Peyer's patch (tissue), 4 donors: Measurements from ENCODE around the gene EN1.

ENCODE experiments used
- POLR2A ChIP-seq, 2 donors: fragments of 450-650 bp; IDR thresholded peaks; one replicate each; pipeline ENCODE4 v1.5.1; 2017; ENCODE audit warnings: antibody characterized with exemption in 2 of 2, mild to moderate bottlenecking in 2 of 2, moderate library complexity in 2 of 2
- TF ChIP-seq, protein P1 (sequence below), 6 experiments: fragments of 450-650 bp in 4 of 6; fragments of 200-600 bp in 2 of 6; sonication (generic) in 1 of 6; IDR thresholded peaks; one replicate each; pipeline ENCODE4 v1.5.1; 2017 to 2019; ENCODE audit warnings: antibody characterized with exemption in 6 of 6, mild to moderate bottlenecking in 3 of 6, moderate library complexity in 1 of 6

DNA sequence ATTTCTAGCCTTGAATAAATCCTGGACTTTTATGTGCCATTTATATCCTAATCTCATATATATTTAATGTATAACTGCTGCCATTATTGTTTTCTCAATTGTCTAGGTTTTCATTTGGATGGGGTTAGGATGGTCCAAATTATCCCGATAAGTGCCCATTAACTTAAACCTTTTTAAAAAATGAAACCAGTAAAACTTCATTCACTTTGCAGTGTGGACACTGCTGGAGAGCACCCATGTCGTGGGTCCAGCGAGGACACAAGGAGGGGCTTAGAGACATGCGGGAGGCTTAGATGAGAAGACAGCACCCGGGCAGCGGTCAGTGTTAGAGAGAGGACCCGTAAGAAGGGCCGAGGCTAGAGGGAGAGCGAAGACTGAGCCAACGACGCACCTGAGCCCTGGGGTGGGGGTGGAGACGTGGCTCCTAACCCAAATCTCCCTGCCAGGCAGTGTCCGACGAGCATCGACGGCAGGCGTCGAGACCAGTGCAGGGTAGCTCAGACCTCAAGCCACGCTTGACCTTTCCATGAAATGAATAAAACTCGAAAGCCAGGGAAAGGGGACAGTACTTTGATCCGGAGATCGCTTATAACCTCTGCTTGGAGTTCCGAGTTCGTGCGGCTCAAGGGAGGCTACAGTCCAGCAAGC, 9.0 kb upstream of the EN1 start:
- TF ChIP-seq POLR2A (IDR thresholded peaks at IDR 0.05) = no peak
- TF ChIP-seq, protein P1, sequence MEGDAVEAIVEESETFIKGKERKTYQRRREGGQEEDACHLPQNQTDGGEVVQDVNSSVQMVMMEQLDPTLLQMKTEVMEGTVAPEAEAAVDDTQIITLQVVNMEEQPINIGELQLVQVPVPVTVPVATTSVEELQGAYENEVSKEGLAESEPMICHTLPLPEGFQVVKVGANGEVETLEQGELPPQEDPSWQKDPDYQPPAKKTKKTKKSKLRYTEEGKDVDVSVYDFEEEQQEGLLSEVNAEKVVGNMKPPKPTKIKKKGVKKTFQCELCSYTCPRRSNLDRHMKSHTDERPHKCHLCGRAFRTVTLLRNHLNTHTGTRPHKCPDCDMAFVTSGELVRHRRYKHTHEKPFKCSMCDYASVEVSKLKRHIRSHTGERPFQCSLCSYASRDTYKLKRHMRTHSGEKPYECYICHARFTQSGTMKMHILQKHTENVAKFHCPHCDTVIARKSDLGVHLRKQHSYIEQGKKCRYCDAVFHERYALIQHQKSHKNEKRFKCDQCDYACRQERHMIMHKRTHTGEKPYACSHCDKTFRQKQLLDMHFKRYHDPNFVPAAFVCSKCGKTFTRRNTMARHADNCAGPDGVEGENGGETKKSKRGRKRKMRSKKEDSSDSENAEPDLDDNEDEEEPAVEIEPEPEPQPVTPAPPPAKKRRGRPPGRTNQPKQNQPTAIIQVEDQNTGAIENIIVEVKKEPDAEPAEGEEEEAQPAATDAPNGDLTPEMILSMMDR (IDR thresholded peaks at IDR 0.05) = no peak
